Neural crest cell (in vitro differentiated cells): ENCODE measurements around the gene PLCH1. TPM values are rescaled to one million over a fixed set of nuclear protein-coding genes. Genes with fewer than 3 reads are reported as not detected.
A peak's percentile ranks its signal among the peaks of the same experiment; 100 is the strongest.

Experiments used
- DNase-seq: peaks from one replicate; pipeline ENCODE4 v3.0.0; 2021; ENCODE audit warnings: low read depth, mixed read lengths, low spot score
- H3K27ac Mint-ChIP-seq: one replicate; pipeline ENCODE4 v1.8.0; 2021; ENCODE audit warnings: mild to moderate bottlenecking, mixed read lengths; ENCODE audit not compliant: unreplicated experiment
- H3K27me3 Mint-ChIP-seq: 2 replicates; pipeline ENCODE4 v1.8.0; 2021; ENCODE audit warnings: low read depth, mild to moderate bottlenecking, mixed read lengths
- H3K36me3 Mint-ChIP-seq: 2 replicates; pipeline ENCODE4 v1.8.0; 2021; ENCODE audit warnings: low read depth, mild to moderate bottlenecking, mixed read lengths
- H3K4me1 Mint-ChIP-seq: 2 replicates; pipeline ENCODE4 v1.8.0; 2021; ENCODE audit warnings: mixed read lengths
- H3K4me3 Mint-ChIP-seq: one replicate; pipeline ENCODE4 v1.8.0; 2021; ENCODE audit warnings: mild to moderate bottlenecking, mixed read lengths
- H3K9me3 Mint-ChIP-seq: 2 replicates; pipeline ENCODE4 v1.8.0; 2021; ENCODE audit warnings: mixed read lengths
- CTCF ChIP-seq: fragments of 200-600 bp; sonication (generic); conservative IDR thresholded peaks from 2 replicates; pipeline ENCODE4 v1.5.0; 2021; ENCODE audit warnings: antibody characterized with exemption, mild to moderate bottlenecking
- total RNA-seq: library from RNA; stranded (reverse); gene quantifications from 2 replicates; pipeline ENCODE4 v1.2.1, GENCODE V29; 2021

Gene PLCH1
- total RNA-seq, 1 donor from 2014 or later: 22.4 TPM

GRCh38 chr3:155609586-155609985 lies 135.3 kb downstream of the PLCH1 start:
- TF ChIP-seq CTCF: no peak
- peaks cover 4% of the 10 kb centered on the region for H3K27me3 Mint-ChIP-seq
- H3K36me3 Mint-ChIP-seq: peaks cover 41% of the 10 kb centered on the region
- no peak overlapping the region for H3K4me3 Mint-ChIP-seq
- no peak overlapping the region for H3K27ac Mint-ChIP-seq
- H3K4me1 Mint-ChIP-seq: peaks cover 38% of the 10 kb centered on the region
- H3K9me3 Mint-ChIP-seq: peaks cover 32% of the 10 kb centered on the region
- no peak for DNase-seq

GRCh38 chr3:155608228-155608920 lies 136.5 kb downstream of the PLCH1 start:
- H3K27ac Mint-ChIP-seq: no peak overlapping the region

GRCh38 chr3:155607761-155608160 lies 137.1 kb downstream of the PLCH1 start:
- peaks cover 8% of the 10 kb centered on the region for H3K27me3 Mint-ChIP-seq
- no peak for DNase-seq
- H3K4me1 Mint-ChIP-seq: peaks cover 47% of the 10 kb centered on the region
- no peak overlapping the region for H3K4me3 Mint-ChIP-seq
- peaks cover 22% of the 10 kb centered on the region for H3K36me3 Mint-ChIP-seq
- peaks cover 16% of the 10 kb centered on the region for H3K9me3 Mint-ChIP-seq
- no peak overlapping the region for H3K27ac Mint-ChIP-seq
- TF ChIP-seq CTCF: no peak

More at GRCh38 chr3:155608228-155608920, 136.5 kb downstream of the PLCH1 start:
- no peak overlapping the region for H3K4me3 Mint-ChIP-seq
- DNase-seq: no peak
- peaks cover 4% of the 10 kb centered on the region for H3K27me3 Mint-ChIP-seq
- H3K4me1 Mint-ChIP-seq: peaks cover 43% of the 10 kb centered on the region
- peaks cover 22% of the 10 kb centered on the region for H3K9me3 Mint-ChIP-seq
- H3K36me3 Mint-ChIP-seq: peaks cover 29% of the 10 kb centered on the region
- no peak for TF ChIP-seq CTCF

- Mint-ChIP-seq H3K27me3 (peaks cover 8% of the 10 kb centered on the region), H3K9me3 (peaks cover 7% of the 10 kb centered on the region), H3K4me1 (peaks cover 48% of the 10 kb centered on the region), H3K27ac (no peak overlapping the region), H3K36me3 (peaks cover 13% of the 10 kb centered on the region), H3K4me3 (peak overlapping the region; percentile 12)
- no peak for TF ChIP-seq CTCF
- no peak for DNase-seq
Observed at GRCh38 chr3:155605571-155605970, 139.3 kb downstream of the PLCH1 start.

GRCh38 chr3:155604967-155605366 lies 139.9 kb downstream of the PLCH1 start:
- TF ChIP-seq CTCF: no peak
- H3K27ac Mint-ChIP-seq: no peak overlapping the region
- H3K4me3 Mint-ChIP-seq: no peak overlapping the region
- no peak for DNase-seq
- H3K9me3 Mint-ChIP-seq: peaks cover 7% of the 10 kb centered on the region
- peaks cover 8% of the 10 kb centered on the region for H3K27me3 Mint-ChIP-seq
- H3K4me1 Mint-ChIP-seq: peaks cover 48% of the 10 kb centered on the region
- H3K36me3 Mint-ChIP-seq: peaks cover 11% of the 10 kb centered on the region
